Right lobe of liver (tissue), 6 donors: ENCODE measurements around the gene KIAA1671. TPM values are rescaled to one million over a fixed set of nuclear protein-coding genes. Genes with fewer than 3 reads are reported as not detected.

Experiments
- ATAC-seq, 4 donors: fragments of 200-7000 bp; cut with Tn5 transposase; one replicate each; pipeline ENCODE4 v1.9.1; 2020; ENCODE audit warnings: mild to moderate bottlenecking in 4 of 4, moderate library complexity in 4 of 4
- DNase-seq, 3 donors: peaks; one replicate each; pipeline ENCODE4 v3.0.0-alpha.2; 2020
- H3K27ac ChIP-seq, 3 donors: fragments of 200-600 bp; one replicate each; pipeline ENCODE4 v1.8.0; 2022
- H3K27me3 ChIP-seq, 2 donors: fragments of 200-600 bp; one replicate each; pipeline ENCODE4 v1.8.0; 2022
- H3K36me3 ChIP-seq, 4 donors: fragments of 200-600 bp; sonication (generic) in 1 of 4; one replicate each; pipeline versions ENCODE4 v1.5.1 to v1.8.0; 2017 to 2022; ENCODE audit warnings: control low read depth in 1 of 4
- H3K4me1 ChIP-seq, 4 donors: fragments of 200-600 bp; sonication (generic) in 1 of 4; one replicate each; pipeline versions ENCODE4 v1.5.1 to v1.8.0; 2017 to 2022; ENCODE audit warnings: control low read depth in 1 of 4
- H3K4me3 ChIP-seq, 3 donors: fragments of 200-600 bp; one replicate each; pipeline ENCODE4 v1.8.0; 2022
- H3K9me3 ChIP-seq, 4 donors: fragments of 200-600 bp; sonication (generic) in 1 of 4; one replicate each; pipeline versions ENCODE4 v1.5.1 to v1.8.0; 2017 to 2022; ENCODE audit warnings: control low read depth in 1 of 4
- POLR2A ChIP-seq: fragments of 450-650 bp; IDR thresholded peaks from one replicate; pipeline ENCODE4 v1.6.1; 2017; ENCODE audit warnings: antibody characterized with exemption, mild to moderate bottlenecking
- WGBS: methylation state at CpG from one replicate; pipeline ENCODE4 v1.1.6; 2018; ENCODE audit warnings: low coverage, low lambda C conversion rate; ENCODE audit not compliant: insufficient coverage; ENCODE audit errors: missing lambda C conversion rate; 5-methylcytosine and 5-hydroxymethylcytosine counted together
- intact Hi-C, 2 donors: fragments of 100-400 bp; cut with DNase I; formaldehyde crosslinking; loops; one replicate each; pipeline versions ENCODE4 v1.11.2 to v1.14.1; 2022
- total RNA-seq, 6 experiments: library from RNA; depleted of rRNA in 2 of 6; stranded (reverse); fragments of >200 nt in 2 of 6; fragmentation: NEBNext Ultra II Directional in 3 of 6; extraction: Animal tissue kit (Norgen Biotek cat#: 25700) in 3 of 6; gene quantifications; one replicate each; pipeline versions ENCODE4 v1.1.0 to v1.2.4, GENCODE V29; 2016 to 2023
- TF ChIP-seq, protein P1 (sequence below), 4 donors: fragments of 200-600 bp in 3 of 4; fragments of 450-650 bp in 1 of 4; IDR thresholded peaks; one replicate each; pipeline versions ENCODE4 v1.5.1 to v1.8.0; 2016 to 2022; ENCODE audit warnings: antibody characterized with exemption in 4 of 4, mild to moderate bottlenecking in 2 of 4
- donor health status: DM: no; HTN: yes; CAD: no.
- donor health status: DM: no; HTN: no; CAD: no.
- donor health status: DM: no; HTN: no; CAD: no.
- donor health status: DM: no; HTN: yes; CAD: no.
- donor health status: DM: no; HTN: yes; CAD: no.

The KIAA1671 gene
- total RNA-seq, 6 experiments from 2014 or later: 31.1 to 56.6 (median 39.2) TPM

DNA sequence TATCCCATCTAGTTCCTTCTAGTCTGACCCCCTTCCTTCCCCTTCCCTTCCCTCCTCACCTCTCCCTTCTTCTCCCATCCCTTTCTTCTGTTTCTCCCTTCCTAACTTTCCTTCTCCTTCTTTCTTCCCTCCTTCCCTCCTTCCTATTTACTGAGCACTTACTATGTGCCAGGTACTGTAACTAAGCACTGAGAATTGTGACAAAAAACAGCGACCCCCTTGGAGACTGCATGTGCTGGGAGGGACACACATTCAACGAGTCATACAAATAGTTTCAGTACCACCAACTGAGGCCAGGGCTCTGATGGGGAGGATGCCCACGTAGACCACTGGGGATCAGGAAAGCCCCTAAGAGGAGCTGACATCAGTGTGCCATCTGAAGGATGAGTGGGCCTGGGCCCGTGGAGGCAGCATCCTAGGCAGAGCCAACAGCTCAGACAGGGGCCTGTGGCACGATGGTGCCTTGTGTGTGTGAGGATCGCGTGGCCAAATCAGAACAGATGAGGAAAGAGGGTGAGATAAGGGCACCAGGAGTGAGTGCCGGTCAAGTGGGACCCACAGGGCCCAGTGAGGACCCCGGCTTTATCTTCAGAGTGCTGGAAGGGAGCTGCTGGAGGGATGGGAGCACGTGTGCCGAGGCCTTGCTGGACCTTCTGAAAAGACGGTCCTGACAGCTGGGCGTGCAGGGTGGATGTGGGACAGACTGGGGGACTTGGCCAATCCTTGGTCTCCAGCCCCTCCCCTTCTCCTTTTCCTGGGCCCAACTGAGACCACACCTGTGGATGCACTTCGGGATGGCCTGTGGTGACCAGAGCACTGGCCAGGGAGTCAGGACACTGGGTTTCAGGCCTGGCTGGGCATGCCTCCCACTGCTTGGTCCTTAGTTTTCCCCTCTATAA lies 208.8 kb downstream of the KIAA1671 start:
- H3K36me3 ChIP-seq: no peaks in the 10 kb centered on the region
- DNase-seq (no peak), ATAC-seq (no peak)
- intact Hi-C loops: no loop called here
- 85% methylated on average over 8 of the region's 14 CpGs for WGBS
- TF ChIP-seq, protein P1, sequence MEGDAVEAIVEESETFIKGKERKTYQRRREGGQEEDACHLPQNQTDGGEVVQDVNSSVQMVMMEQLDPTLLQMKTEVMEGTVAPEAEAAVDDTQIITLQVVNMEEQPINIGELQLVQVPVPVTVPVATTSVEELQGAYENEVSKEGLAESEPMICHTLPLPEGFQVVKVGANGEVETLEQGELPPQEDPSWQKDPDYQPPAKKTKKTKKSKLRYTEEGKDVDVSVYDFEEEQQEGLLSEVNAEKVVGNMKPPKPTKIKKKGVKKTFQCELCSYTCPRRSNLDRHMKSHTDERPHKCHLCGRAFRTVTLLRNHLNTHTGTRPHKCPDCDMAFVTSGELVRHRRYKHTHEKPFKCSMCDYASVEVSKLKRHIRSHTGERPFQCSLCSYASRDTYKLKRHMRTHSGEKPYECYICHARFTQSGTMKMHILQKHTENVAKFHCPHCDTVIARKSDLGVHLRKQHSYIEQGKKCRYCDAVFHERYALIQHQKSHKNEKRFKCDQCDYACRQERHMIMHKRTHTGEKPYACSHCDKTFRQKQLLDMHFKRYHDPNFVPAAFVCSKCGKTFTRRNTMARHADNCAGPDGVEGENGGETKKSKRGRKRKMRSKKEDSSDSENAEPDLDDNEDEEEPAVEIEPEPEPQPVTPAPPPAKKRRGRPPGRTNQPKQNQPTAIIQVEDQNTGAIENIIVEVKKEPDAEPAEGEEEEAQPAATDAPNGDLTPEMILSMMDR (IDR thresholded peaks at IDR 0.05): no peak
- TF ChIP-seq POLR2A: no peak
- H3K27ac ChIP-seq: no peak overlapping the region
- peaks cover 0 to 23% (median 11%) of the 10 kb centered on the region in 4 donors for H3K4me1 ChIP-seq
- H3K4me3 ChIP-seq: no peak overlapping the region
- H3K27me3 ChIP-seq: no peaks in the 10 kb centered on the region
- H3K9me3 ChIP-seq: no peaks in the 10 kb centered on the region

DNA sequence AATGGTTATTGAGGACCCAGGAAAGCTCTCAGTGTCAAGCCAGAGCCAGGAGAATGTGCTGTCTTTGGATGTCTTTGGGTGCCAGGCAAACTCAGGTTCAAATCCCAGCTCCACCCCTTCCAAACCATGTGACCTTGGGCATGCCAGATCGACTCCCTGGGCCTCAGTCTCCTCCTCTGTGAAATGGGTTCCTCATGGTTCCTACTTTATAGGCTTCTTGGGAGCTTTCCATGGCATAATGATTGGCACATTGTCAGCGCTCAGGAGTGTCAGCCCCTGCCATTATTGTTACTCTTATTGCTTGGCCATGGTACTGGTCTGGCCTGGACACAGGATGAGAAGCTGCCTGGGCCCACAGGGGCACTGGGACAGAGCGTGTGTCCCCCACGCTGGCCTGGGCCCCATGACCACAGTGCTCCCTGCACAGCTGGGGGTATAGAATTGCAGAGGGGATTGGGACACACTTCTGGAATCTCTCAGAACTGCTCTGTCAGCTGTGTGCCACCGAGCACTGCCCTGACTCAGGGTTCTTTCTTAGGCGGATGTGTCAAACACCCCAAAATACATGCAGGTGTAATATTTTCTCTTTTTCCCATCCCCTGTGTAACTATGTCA lies 209.5 kb downstream of the KIAA1671 start:
- H3K9me3 ChIP-seq: no peaks in the 10 kb centered on the region
- H3K4me3 ChIP-seq: no peak overlapping the region
- intact Hi-C loops: no loop called here
- H3K27ac ChIP-seq: no peak overlapping the region
- H3K4me1 ChIP-seq: peaks cover 0 to 31% (median 15%) of the 10 kb centered on the region in 4 donors
- no peaks in the 10 kb centered on the region for H3K27me3 ChIP-seq
- no peaks in the 10 kb centered on the region for H3K36me3 ChIP-seq
- 58% methylated on average over 3 of the region's 6 CpGs for WGBS
- no peak for ATAC-seq
- no peak for TF ChIP-seq POLR2A
- TF ChIP-seq, protein P1 (IDR thresholded peaks at IDR 0.05): no peak
- no peak for DNase-seq

DNA sequence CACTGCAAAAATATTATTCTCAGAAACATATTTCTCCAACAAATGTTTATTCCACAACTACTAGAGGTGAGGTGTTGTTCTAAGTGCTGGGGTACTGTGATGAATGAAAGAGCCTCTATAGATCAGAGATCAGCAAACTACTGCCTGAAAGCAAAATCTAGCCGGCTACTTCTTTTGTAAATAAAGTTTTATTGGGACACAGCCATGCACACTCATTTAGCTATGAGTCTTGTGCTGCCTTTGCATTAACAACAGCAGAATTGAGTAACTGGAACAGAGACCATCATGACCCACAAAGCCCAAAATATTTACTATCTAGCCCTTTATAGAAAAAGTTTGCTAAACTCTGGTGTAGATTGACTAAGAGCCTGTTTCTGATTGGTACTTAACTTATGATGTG lies 210.0 kb downstream of the KIAA1671 start:
- ATAC-seq: no peak
- Histone ChIP-seq H3K4me3 (no peak overlapping the region), H3K4me1 (peaks cover 0 to 35% (median 18%) of the 10 kb centered on the region in 4 donors), H3K9me3 (no peaks in the 10 kb centered on the region), H3K27ac (no peak overlapping the region), H3K36me3 (no peaks in the 10 kb centered on the region), H3K27me3 (no peaks in the 10 kb centered on the region)
- TF ChIP-seq, protein P1 (IDR thresholded peaks at IDR 0.05): no peak
- no peak for TF ChIP-seq POLR2A
- no peak for DNase-seq
- WGBS: 56% methylated on average over 1 of the region's 1 CpG
- intact Hi-C loops: no loop called here

DNA sequence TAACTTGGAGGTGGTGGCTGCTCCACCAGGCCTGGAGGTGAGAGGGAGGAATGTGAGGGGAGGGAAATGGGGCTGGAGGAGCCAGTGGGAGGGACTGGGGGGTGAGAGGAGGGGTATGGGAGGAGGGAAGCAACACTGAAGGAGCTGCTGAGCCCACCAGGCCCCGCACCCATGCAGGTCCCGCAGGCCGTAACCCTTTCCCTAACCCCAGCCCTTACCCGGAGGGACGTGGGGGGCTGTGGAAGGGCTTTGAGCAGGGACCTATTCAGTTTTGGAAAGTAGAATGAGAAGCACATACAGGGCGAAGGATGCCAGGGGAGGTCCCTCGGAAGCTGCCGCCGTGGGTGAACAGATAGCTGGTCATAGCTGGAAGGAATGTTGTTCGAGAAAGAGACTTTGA lies 213.3 kb downstream of the KIAA1671 start:
- no peak for DNase-seq
- WGBS: 97% methylated on average over 9 of the region's 10 CpGs

More for the DNA sequence above, 213.3 kb downstream of the KIAA1671 start:
- no peak for ATAC-seq
- Histone ChIP-seq H3K4me1 (peaks cover 0 to 64% (median 31%) of the 10 kb centered on the region in 4 donors), H3K27ac (peak overlapping the region; percentile 10 to 78 (median 61)), H3K36me3 (peaks cover 0 to under 1% (median 0%) of the 10 kb centered on the region in 4 donors), H3K27me3 (no peaks in the 10 kb centered on the region), H3K9me3 (no peaks in the 10 kb centered on the region), H3K4me3 (no peak overlapping the region)
- intact Hi-C loops: loop anchor here in 1 of 2 donors (5.0 kb wide), 1 partner anchor 53 kb away; no protein-coding TSS in a partner anchor
- TF ChIP-seq, protein P1 (IDR thresholded peaks at IDR 0.05): no peak
- TF ChIP-seq POLR2A: no peak
